Panc1 (cell line): ENCODE data around the gene COA8. TPM values are rescaled to one million over a fixed set of nuclear protein-coding genes. Genes with fewer than 3 reads are reported as not detected.

Experiments used
- ATAC-seq: fragments of 200-7000 bp; cut with Tn5 transposase; 2 replicates; pipeline ENCODE4 v1.9.1; 2020; ENCODE audit warnings: mild to moderate bottlenecking, moderate library complexity
- BruUV-seq: library from RNA; stranded (reverse); fragments of 400-500 nt; replicated peaks from 2 replicates; lab custom pipeline; 2021; lab: Mats Ljungman, UMichigan
- CTCF ChIA-PET: fragments of 300-600 bp; sonication (Branson Sonifier 250); formaldehyde crosslinking; loops from one replicate; lab custom pipeline; 2022; ENCODE audit warnings: antibody characterized with exemption; lab: Charles Lee
- POLR2A ChIA-PET: fragments of 300-600 bp; sonication (Branson Sonifier 250); formaldehyde crosslinking; loops from one replicate; lab custom pipeline; 2022; ENCODE audit warnings: antibody characterized with exemption; lab: Charles Lee
- DNase-seq: peaks from one replicate; pipeline ENCODE4 v3.0.0-alpha.2; 2010; ENCODE audit warnings: low read depth, low spot score
- H3K27ac ChIP-seq: 2 replicates; pipeline ENCODE4 v1.5.1; 2011; ENCODE audit warnings: mild to moderate bottlenecking, low read length, inconsistent platforms
- H3K27me3 ChIP-seq: fragments of 200-500 bp; sonication (Bioruptor generic); 2 replicates; pipeline ENCODE4 v1.6.0; 2014; ENCODE audit warnings: low read length, inconsistent platforms; ENCODE audit not compliant: control insufficient read depth, insufficient read depth
- H3K36me3 ChIP-seq: fragments of 200-500 bp; sonication (Bioruptor generic); 2 replicates; pipeline ENCODE4 v1.5.1; 2014; ENCODE audit warnings: inconsistent platforms, mild to moderate bottlenecking, low read length, moderate library complexity; ENCODE audit not compliant: control insufficient read depth, insufficient read depth
- H3K4me1 ChIP-seq: 2 replicates; pipeline ENCODE4 v1.5.1; 2011; ENCODE audit warnings: inconsistent platforms, mild to moderate bottlenecking, low read length, moderate library complexity; ENCODE audit not compliant: control insufficient read depth, insufficient read depth
- H3K4me3 ChIP-seq, 2 experiments: 2 replicates each; pipeline ENCODE4 v1.5.1; 2011 to 2012; ENCODE audit warnings: low read depth in 2 of 2, low read length in 2 of 2, mild to moderate bottlenecking in 2 of 2, inconsistent platforms in 1 of 2, moderate library complexity in 1 of 2
- H3K9me3 ChIP-seq: fragments of 200-500 bp; sonication (Bioruptor generic); 2 replicates; pipeline ENCODE4 v1.5.1; 2014; ENCODE audit warnings: low read depth, mild to moderate bottlenecking, inconsistent platforms, low read length, moderate library complexity; ENCODE audit not compliant: control insufficient read depth, insufficient read depth
- POLR2AphosphoS5 ChIP-seq: IDR thresholded peaks from 2 replicates; pipeline ENCODE4 v1.6.1; 2012; ENCODE audit warnings: mild to moderate bottlenecking, low read depth, low read length, moderate library complexity
- SIN3A ChIP-seq: IDR thresholded peaks from 2 replicates; pipeline ENCODE4 v1.6.1; 2012; ENCODE audit warnings: low read depth, mild to moderate bottlenecking, low read length, moderate library complexity, borderline replicate concordance; ENCODE audit not compliant: insufficient read depth
- TCF7L2 ChIP-seq: IDR thresholded peaks from 2 replicates; pipeline ENCODE4 v1.6.1; 2011; ENCODE audit warnings: mild to moderate bottlenecking, low read depth, low read length, inconsistent platforms
- in situ Hi-C: cut with HindIII; loops from 2 replicates; pipeline ENCODE4 v1.10.0; 2016; ENCODE audit warnings: low sequenced_read_pairs, low pct_unique_long_range_greater_than_20kb
- intact Hi-C: fragments of 100-400 bp; cut with micrococcal nuclease; formaldehyde crosslinking; loops from one replicate; pipeline ENCODE4 v1.10.0; 2022; ENCODE audit not compliant: unreplicated experiment
- total RNA-seq: library from RNA; stranded (reverse); gene quantifications from one replicate; pipeline ENCODE4 v1.2.1, GENCODE V29; 2021; ENCODE audit not compliant: unreplicated experiment
- TF ChIP-seq, protein P1 (sequence below), 2 experiments: IDR thresholded peaks; 2 replicates each; pipeline ENCODE4 v1.6.1; 2011 to 2012; ENCODE audit warnings: low read depth in 2 of 2, control low read depth in 1 of 2, low read length in 1 of 2, mild to moderate bottlenecking in 1 of 2, moderate library complexity in 1 of 2; ENCODE audit not compliant: insufficient read depth in 1 of 2
- TF ChIP-seq, protein P2 (sequence below): fragments of 450-650 bp; IDR thresholded peaks from 2 replicates; pipeline ENCODE4 v1.5.1; 2017; ENCODE audit warnings: mild to moderate bottlenecking

The COA8 gene
- total RNA-seq, 1 experiment from 2014 or later = 42.2 TPM

DNA sequence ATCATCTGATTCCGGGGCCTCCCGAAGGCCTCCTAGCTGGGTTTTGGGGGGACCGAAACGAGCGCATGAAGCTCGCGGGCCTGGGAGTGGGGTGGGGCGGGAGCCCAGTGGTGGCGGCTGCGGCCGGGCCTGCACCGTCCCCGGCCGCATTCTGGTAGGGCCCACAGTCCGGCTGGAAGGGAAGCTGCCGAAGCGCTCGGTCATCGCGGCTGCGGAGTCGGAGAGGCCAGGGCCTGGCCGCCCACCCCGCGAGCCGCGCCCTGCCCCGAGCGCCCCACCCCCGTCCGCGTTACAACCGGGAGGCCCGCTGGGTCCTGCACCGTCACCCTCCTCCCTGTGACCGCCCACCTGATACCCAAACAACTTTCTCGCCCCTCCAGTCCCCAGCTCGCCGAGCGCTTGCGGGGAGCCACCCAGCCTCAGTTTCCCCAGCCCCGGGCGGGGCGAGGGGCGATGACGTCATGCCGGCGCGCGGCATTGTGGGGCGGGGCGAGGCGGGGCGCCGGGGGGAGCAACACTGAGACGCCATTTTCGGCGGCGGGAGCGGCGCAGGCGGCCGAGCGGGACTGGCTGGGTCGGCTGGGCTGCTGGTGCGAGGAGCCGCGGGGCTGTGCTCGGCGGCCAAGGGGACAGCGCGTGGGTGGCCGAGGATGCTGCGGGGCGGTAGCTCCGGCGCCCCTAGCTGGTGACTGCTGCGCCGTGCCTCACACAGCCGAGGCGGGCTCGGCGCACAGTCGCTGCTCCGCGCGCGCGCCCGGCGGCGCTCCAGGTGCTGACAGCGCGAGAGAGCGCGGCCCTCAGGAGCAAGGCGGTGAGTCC lies 66.1 kb downstream of the COA8 start, which contains the start of gene KLC1:
TSS of gene KLC1 (plus strand) at position 528 of the 819 bp plus-strand sequence. CDS start 25,354 bp downstream, outside the sequence.
- Histone ChIP-seq H3K36me3 (peaks cover 3% of the 10 kb centered on the region), H3K4me3 (peak within 1 kb of the TSS; percentile 75 to 77), H3K27ac (peak within 1 kb of the TSS; percentile 91), H3K27me3 (no peaks in the 10 kb centered on the region), H3K9me3 (no peaks in the 10 kb centered on the region), H3K4me1 (peaks cover 14% of the 10 kb centered on the region)
- no TSS peak for BruUV-seq
- DNase-seq (no peak), ATAC-seq (peak; percentile 81)
- TF ChIP-seq TCF7L2 (no peak), POLR2AphosphoS5 (peak; percentile 67)
- ChIA-PET CTCF (no interaction called here), POLR2A (interaction anchor here (0.7 kb wide), 2 partner anchors 39 to 169 kb away, joined by 4 to 5 read pairs; no protein-coding TSS in a partner anchor)
- in situ Hi-C loops = no loop called here
- intact Hi-C loops = no loop called here

DNA sequence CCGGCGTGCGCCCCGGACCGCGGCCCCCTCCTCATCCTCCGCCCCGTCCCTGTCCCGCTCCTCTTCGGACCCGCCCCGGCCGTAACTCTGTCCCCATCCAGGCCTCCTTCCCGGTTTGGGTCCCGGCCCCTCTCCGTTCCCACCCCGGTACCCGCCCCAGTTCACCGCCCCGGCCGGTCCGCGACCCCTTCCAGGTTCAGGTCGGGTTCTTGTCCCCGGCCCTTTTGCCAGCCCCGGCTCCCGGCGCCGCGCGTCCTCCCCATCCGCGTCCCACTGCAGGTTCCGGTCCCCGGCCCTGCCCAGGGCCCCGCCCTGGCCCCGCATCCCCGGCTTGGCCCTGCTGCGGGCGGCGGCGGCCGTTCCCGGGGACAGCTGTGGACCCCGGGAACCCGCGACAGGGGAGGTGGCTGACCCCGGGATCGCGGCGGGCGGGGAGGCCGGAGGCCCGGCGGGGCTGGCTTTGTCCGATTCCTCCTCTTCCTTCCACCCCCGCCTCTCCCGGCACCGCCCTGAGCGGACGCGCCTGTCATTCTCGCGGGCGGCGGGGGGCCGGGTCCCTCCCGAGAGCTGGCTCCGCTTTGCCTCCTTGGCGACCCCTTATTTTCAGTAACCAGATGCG lies 66.9 kb downstream of the COA8 start:
- in situ Hi-C loops (no loop called here), intact Hi-C loops (no loop called here)
- ATAC-seq (peak; percentile 60), DNase-seq (no peak)
- TF ChIP-seq, protein P1, sequence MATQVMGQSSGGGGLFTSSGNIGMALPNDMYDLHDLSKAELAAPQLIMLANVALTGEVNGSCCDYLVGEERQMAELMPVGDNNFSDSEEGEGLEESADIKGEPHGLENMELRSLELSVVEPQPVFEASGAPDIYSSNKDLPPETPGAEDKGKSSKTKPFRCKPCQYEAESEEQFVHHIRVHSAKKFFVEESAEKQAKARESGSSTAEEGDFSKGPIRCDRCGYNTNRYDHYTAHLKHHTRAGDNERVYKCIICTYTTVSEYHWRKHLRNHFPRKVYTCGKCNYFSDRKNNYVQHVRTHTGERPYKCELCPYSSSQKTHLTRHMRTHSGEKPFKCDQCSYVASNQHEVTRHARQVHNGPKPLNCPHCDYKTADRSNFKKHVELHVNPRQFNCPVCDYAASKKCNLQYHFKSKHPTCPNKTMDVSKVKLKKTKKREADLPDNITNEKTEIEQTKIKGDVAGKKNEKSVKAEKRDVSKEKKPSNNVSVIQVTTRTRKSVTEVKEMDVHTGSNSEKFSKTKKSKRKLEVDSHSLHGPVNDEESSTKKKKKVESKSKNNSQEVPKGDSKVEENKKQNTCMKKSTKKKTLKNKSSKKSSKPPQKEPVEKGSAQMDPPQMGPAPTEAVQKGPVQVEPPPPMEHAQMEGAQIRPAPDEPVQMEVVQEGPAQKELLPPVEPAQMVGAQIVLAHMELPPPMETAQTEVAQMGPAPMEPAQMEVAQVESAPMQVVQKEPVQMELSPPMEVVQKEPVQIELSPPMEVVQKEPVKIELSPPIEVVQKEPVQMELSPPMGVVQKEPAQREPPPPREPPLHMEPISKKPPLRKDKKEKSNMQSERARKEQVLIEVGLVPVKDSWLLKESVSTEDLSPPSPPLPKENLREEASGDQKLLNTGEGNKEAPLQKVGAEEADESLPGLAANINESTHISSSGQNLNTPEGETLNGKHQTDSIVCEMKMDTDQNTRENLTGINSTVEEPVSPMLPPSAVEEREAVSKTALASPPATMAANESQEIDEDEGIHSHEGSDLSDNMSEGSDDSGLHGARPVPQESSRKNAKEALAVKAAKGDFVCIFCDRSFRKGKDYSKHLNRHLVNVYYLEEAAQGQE (IDR thresholded peaks at IDR 0.05; ENCODE audit: insufficient read depth in 1 of 2, low read depth in 2 of 2, low read length in 1 of 2) = no peak
- TF ChIP-seq SIN3A = no peak
- no peak for TF ChIP-seq POLR2AphosphoS5
- TF ChIP-seq, protein P2, sequence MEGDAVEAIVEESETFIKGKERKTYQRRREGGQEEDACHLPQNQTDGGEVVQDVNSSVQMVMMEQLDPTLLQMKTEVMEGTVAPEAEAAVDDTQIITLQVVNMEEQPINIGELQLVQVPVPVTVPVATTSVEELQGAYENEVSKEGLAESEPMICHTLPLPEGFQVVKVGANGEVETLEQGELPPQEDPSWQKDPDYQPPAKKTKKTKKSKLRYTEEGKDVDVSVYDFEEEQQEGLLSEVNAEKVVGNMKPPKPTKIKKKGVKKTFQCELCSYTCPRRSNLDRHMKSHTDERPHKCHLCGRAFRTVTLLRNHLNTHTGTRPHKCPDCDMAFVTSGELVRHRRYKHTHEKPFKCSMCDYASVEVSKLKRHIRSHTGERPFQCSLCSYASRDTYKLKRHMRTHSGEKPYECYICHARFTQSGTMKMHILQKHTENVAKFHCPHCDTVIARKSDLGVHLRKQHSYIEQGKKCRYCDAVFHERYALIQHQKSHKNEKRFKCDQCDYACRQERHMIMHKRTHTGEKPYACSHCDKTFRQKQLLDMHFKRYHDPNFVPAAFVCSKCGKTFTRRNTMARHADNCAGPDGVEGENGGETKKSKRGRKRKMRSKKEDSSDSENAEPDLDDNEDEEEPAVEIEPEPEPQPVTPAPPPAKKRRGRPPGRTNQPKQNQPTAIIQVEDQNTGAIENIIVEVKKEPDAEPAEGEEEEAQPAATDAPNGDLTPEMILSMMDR = no peak
- TF ChIP-seq TCF7L2 = no peak
- peak overlapping the region; percentile 75 to 77 for H3K4me3 ChIP-seq
- ChIA-PET POLR2A (no interaction called here), CTCF (no interaction called here)
- H3K9me3 ChIP-seq = no peaks in the 10 kb centered on the region
- no peaks in the 10 kb centered on the region for H3K27me3 ChIP-seq
- BruUV-seq = no TSS peak
- peaks cover 14% of the 10 kb centered on the region for H3K4me1 ChIP-seq
- H3K27ac ChIP-seq = peak overlapping the region; percentile 84
- peaks cover 3% of the 10 kb centered on the region for H3K36me3 ChIP-seq
